Neural cell (in vitro differentiated cells): ENCODE results near the gene NME4. TPM values are rescaled to one million over a fixed set of nuclear protein-coding genes. Genes with fewer than 3 reads are reported as not detected.

Experiments
- H2AFZ ChIP-seq: fragments of 200-600, 300-800 bp; sonication (generic), shearing (Covaris generic); 2 replicates; pipeline ENCODE4 v1.6.0; 2014; ENCODE audit warnings: low read depth, mild to moderate bottlenecking, antibody characterized with exemption, low read length, moderate library complexity
- H3F3A ChIP-seq: fragments of 200-600 bp; shearing (Covaris generic); 2 replicates; pipeline ENCODE4 v1.6.1; 2016; ENCODE audit warnings: mild to moderate bottlenecking, moderate library complexity, mixed read lengths, antibody characterized with exemption, low read length; ENCODE audit not compliant: insufficient read depth, poor library complexity, severe bottlenecking
- H3K27ac ChIP-seq: fragments of 200-600, 300-800 bp; sonication (generic), shearing (Covaris generic); 2 replicates; pipeline ENCODE4 v1.5.1; 2014; ENCODE audit warnings: mild to moderate bottlenecking, low read length, moderate library complexity
- H3K27me3 ChIP-seq: fragments of 300-800, 200-600 bp; sonication (generic), shearing (Covaris generic); 2 replicates; pipeline ENCODE4 v1.6.0; 2014; ENCODE audit warnings: mild to moderate bottlenecking, low read depth, low read length, moderate library complexity; ENCODE audit not compliant: insufficient read depth
- H3K36me3 ChIP-seq: fragments of 300-800, 200-600 bp; sonication (generic), shearing (Covaris generic); 2 replicates; pipeline ENCODE4 v1.5.1; 2014; ENCODE audit warnings: mild to moderate bottlenecking, antibody characterized with exemption, low read length, moderate library complexity; ENCODE audit not compliant: insufficient read depth
- H3K4me2 ChIP-seq: fragments of 300-800, 200-600 bp; sonication (generic), shearing (Covaris generic); 2 replicates; pipeline ENCODE4 v1.6.0; 2014; ENCODE audit warnings: mild to moderate bottlenecking, low read length
- H3K4me3 ChIP-seq: fragments of 300-800, 200-600 bp; sonication (generic), shearing (Covaris generic); 2 replicates; pipeline ENCODE4 v1.5.1; 2014; ENCODE audit warnings: mild to moderate bottlenecking, low read length, moderate library complexity
- H3K79me2 ChIP-seq: fragments of 200-600 bp; shearing (Covaris generic); replicated peaks from 2 replicates; pipeline ENCODE4 v1.6.0; 2014; ENCODE audit warnings: mild to moderate bottlenecking, low read length, moderate library complexity; ENCODE audit not compliant: insufficient read depth
- H3K9ac ChIP-seq: fragments of 300-800, 200-600 bp; sonication (generic), shearing (Covaris generic); 2 replicates; pipeline ENCODE4 v1.6.1; 2016; ENCODE audit warnings: mild to moderate bottlenecking, low read length, mixed read lengths
- H3K9me2 ChIP-seq: fragments of 200-600 bp; shearing (Covaris generic); 2 replicates; pipeline ENCODE4 v1.6.1; 2016; ENCODE audit warnings: mild to moderate bottlenecking, low read length, mixed read lengths; ENCODE audit not compliant: insufficient read depth
- H3K9me3 ChIP-seq: fragments of 200-600, 300-800 bp; sonication (generic), shearing (Covaris generic); 2 replicates; pipeline ENCODE4 v1.6.1; 2016; ENCODE audit warnings: mild to moderate bottlenecking, mixed run types, low read length, moderate library complexity, mixed read lengths
- H4K20me1 ChIP-seq: fragments of 200-600 bp; shearing (Covaris generic); 2 replicates; pipeline ENCODE4 v1.6.1; 2016; ENCODE audit warnings: mild to moderate bottlenecking, mixed run types; ENCODE audit not compliant: insufficient read depth
- EP300 ChIP-seq: fragments of 450-650 bp; conservative IDR thresholded peaks from 2 replicates; pipeline ENCODE4 v1.6.1; 2014; ENCODE audit warnings: antibody characterized with exemption, mild to moderate bottlenecking, moderate library complexity; ENCODE audit not compliant: poor library complexity, severe bottlenecking
- EZH2 ChIP-seq: fragments of 200-600, 300-800 bp; shearing (Covaris generic), sonication (generic); IDR thresholded peaks from 2 replicates; pipeline ENCODE4 v1.6.1; 2014; ENCODE audit warnings: antibody characterized with exemption, low read length, borderline replicate concordance, mild to moderate bottlenecking; ENCODE audit not compliant: insufficient read depth, poor library complexity, severe bottlenecking
- MXI1 ChIP-seq: fragments of 450-650 bp; conservative IDR thresholded peaks from 2 replicates; pipeline ENCODE4 v1.6.1; 2014; ENCODE audit warnings: antibody characterized with exemption, mild to moderate bottlenecking; ENCODE audit not compliant: poor library complexity, severe bottlenecking
- POLR2AphosphoS5 ChIP-seq: IDR thresholded peaks from 2 replicates; pipeline ENCODE4 v1.6.1; 2012
- RAD21 ChIP-seq: fragments of 450-650 bp; conservative IDR thresholded peaks from 2 replicates; pipeline ENCODE4 v1.6.1; 2014; ENCODE audit warnings: antibody characterized with exemption, mild to moderate bottlenecking, moderate library complexity
- SMC3 ChIP-seq: fragments of 450-650 bp; conservative IDR thresholded peaks from 2 replicates; pipeline ENCODE4 v1.6.1; 2014; ENCODE audit warnings: antibody characterized with exemption, mild to moderate bottlenecking, moderate library complexity; ENCODE audit not compliant: poor library complexity
- TAF1 ChIP-seq: IDR thresholded peaks from 2 replicates; pipeline ENCODE4 v1.6.1; 2012; ENCODE audit warnings: low read depth
- polyA plus RNA-seq: library from polyadenylated mRNA; depleted of rRNA; stranded (reverse); fragments of >200 nt; gene quantifications from 2 replicates; pipeline ENCODE4 v1.2.3, GENCODE V29; 2014
- TF ChIP-seq, protein P1 (sequence below): fragments of 450-650 bp; IDR thresholded peaks from 2 replicates; pipeline ENCODE4 v1.5.1; 2014; ENCODE audit warnings: antibody characterized with exemption, mild to moderate bottlenecking, moderate library complexity; ENCODE audit not compliant: poor library complexity, severe bottlenecking
- TF ChIP-seq, protein P2 (sequence below): IDR thresholded peaks from 2 replicates; pipeline ENCODE4 v1.6.1; 2012; ENCODE audit warnings: borderline replicate concordance

NME4 gene
- polyA plus RNA-seq, 1 donor from 2014 or later = 65.2 TPM

DNA sequence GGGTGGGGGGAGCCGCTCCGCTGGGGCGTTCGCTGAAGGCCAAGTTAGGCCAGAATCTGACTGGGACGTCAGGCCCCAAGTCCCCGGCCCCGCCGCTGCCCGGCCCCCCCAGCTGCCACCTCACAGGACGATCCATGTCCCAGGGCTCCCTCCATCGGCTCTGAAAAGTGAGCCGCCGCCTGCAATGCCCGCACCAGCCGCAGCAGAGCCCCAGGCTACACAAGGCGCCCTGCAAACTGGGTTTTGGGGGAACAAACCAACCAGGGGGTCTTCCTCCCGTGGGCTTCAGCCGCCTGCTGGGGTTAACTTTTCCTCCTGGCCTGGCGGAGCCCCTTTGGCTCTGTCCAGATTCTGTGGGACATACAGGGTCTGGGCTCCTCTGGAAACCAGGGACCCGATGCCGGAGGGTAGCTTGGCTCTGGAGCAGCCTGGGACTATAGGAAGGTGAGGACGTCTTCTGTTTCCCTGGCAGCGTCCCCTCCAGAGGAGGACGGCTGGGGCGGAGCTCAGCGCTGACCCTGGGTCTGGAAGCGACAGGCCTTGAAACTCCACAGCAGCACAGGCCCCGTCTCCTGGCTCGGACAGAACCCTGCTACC, 835 bp downstream of the NME4 start:
- no peaks in the 10 kb centered on the region for H3K27me3 ChIP-seq
- H3K79me2 ChIP-seq = no peaks in the 10 kb centered on the region
- no peaks in the 10 kb centered on the region for H3K36me3 ChIP-seq
- H3K9me2 ChIP-seq = no peaks in the 10 kb centered on the region
- H3F3A ChIP-seq = no peaks in the 10 kb centered on the region
- no peaks in the 10 kb centered on the region for H3K9me3 ChIP-seq
- H3K4me2 ChIP-seq = no peak overlapping the region
- TF ChIP-seq SMC3 (no peak), RAD21 (no peak), MXI1 (no peak), EZH2 (no peak), TAF1 (no peak), POLR2AphosphoS5 (no peak)
- TF ChIP-seq, protein P1, sequence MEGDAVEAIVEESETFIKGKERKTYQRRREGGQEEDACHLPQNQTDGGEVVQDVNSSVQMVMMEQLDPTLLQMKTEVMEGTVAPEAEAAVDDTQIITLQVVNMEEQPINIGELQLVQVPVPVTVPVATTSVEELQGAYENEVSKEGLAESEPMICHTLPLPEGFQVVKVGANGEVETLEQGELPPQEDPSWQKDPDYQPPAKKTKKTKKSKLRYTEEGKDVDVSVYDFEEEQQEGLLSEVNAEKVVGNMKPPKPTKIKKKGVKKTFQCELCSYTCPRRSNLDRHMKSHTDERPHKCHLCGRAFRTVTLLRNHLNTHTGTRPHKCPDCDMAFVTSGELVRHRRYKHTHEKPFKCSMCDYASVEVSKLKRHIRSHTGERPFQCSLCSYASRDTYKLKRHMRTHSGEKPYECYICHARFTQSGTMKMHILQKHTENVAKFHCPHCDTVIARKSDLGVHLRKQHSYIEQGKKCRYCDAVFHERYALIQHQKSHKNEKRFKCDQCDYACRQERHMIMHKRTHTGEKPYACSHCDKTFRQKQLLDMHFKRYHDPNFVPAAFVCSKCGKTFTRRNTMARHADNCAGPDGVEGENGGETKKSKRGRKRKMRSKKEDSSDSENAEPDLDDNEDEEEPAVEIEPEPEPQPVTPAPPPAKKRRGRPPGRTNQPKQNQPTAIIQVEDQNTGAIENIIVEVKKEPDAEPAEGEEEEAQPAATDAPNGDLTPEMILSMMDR = no peak
- TF ChIP-seq, protein P2, sequence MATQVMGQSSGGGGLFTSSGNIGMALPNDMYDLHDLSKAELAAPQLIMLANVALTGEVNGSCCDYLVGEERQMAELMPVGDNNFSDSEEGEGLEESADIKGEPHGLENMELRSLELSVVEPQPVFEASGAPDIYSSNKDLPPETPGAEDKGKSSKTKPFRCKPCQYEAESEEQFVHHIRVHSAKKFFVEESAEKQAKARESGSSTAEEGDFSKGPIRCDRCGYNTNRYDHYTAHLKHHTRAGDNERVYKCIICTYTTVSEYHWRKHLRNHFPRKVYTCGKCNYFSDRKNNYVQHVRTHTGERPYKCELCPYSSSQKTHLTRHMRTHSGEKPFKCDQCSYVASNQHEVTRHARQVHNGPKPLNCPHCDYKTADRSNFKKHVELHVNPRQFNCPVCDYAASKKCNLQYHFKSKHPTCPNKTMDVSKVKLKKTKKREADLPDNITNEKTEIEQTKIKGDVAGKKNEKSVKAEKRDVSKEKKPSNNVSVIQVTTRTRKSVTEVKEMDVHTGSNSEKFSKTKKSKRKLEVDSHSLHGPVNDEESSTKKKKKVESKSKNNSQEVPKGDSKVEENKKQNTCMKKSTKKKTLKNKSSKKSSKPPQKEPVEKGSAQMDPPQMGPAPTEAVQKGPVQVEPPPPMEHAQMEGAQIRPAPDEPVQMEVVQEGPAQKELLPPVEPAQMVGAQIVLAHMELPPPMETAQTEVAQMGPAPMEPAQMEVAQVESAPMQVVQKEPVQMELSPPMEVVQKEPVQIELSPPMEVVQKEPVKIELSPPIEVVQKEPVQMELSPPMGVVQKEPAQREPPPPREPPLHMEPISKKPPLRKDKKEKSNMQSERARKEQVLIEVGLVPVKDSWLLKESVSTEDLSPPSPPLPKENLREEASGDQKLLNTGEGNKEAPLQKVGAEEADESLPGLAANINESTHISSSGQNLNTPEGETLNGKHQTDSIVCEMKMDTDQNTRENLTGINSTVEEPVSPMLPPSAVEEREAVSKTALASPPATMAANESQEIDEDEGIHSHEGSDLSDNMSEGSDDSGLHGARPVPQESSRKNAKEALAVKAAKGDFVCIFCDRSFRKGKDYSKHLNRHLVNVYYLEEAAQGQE = no peak
- H4K20me1 ChIP-seq = no peaks in the 10 kb centered on the region
- H2AFZ ChIP-seq = no peak overlapping the region
- H3K27ac ChIP-seq = no peak overlapping the region
- peak overlapping the region; percentile 33 for H3K4me3 ChIP-seq
- no peak overlapping the region for H3K9ac ChIP-seq

DNA sequence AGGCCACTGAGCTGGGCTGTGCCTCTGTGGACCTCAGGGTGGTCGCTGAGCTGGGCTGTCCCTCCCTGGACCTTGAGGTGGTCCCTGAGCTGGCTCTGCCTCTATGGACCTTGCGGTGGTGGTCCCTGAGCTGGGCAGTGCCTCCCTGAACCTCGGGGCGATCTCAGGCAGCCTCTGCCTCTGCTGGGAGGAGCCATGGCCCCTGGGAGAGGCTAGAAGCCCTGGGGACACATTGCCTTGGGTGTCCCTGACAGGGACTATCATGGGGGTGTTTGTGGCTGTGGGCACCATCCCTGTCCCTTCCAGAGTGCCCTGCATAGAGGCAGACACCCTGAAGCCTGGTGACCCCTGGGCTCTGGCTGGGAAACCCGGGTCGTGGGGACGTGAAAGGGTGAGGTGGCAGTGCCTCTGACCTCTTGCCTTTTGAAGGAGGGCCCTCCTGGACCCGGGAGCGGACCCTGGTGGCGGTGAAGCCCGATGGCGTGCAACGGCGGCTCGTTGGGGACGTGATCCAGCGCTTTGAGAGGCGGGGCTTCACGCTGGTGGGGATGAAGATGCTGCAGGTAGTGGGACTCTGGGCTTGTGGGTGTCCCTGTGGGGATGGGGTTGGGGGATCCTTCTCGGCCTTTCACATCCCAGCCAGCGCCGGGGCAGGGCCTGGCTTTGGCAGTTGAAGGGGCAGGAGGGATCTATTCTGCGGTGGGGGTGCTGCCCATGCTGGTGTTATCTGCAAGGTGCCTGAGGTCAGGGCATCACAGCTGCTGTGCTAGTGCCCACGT, 1.8 kb downstream of the NME4 start:
- no peaks in the 10 kb centered on the region for H3K27me3 ChIP-seq
- H4K20me1 ChIP-seq = no peaks in the 10 kb centered on the region
- H3K36me3 ChIP-seq = no peaks in the 10 kb centered on the region
- H3F3A ChIP-seq = no peaks in the 10 kb centered on the region
- no peak overlapping the region for H2AFZ ChIP-seq
- no peak overlapping the region for H3K9ac ChIP-seq
- H3K9me2 ChIP-seq = no peaks in the 10 kb centered on the region
- H3K4me2 ChIP-seq = no peak overlapping the region
- TF ChIP-seq EZH2 (no peak), MXI1 (no peak), EP300 (no peak)
- no peaks in the 10 kb centered on the region for H3K79me2 ChIP-seq
- no peaks in the 10 kb centered on the region for H3K9me3 ChIP-seq
- H3K4me3 ChIP-seq = no peak overlapping the region
- no peak overlapping the region for H3K27ac ChIP-seq
